Suppressor macrophage treated with lipopolysaccharide for 1 hour (primary cell): ENCODE data around the gene PDE4C.
"Not testable (repeated sequence)": the region's sequence is repeated elsewhere in the genome, so short reads cannot be mapped to it uniquely, and the experiment has no call there.

Experiments
- DNase-seq, 3 donors: peaks; one replicate each; pipeline ENCODE4 v3.0.0-alpha.2; 2020 to 2022

The PDE4C gene

GRCh38 chr19:18221815-18222725 lies 4.2 kb downstream of the PDE4C start:
- no peak for DNase-seq

- no peak for DNase-seq
These were observed 5.5 kb downstream of the PDE4C start for GRCh38 chr19:18220632-18221275.

DNA sequence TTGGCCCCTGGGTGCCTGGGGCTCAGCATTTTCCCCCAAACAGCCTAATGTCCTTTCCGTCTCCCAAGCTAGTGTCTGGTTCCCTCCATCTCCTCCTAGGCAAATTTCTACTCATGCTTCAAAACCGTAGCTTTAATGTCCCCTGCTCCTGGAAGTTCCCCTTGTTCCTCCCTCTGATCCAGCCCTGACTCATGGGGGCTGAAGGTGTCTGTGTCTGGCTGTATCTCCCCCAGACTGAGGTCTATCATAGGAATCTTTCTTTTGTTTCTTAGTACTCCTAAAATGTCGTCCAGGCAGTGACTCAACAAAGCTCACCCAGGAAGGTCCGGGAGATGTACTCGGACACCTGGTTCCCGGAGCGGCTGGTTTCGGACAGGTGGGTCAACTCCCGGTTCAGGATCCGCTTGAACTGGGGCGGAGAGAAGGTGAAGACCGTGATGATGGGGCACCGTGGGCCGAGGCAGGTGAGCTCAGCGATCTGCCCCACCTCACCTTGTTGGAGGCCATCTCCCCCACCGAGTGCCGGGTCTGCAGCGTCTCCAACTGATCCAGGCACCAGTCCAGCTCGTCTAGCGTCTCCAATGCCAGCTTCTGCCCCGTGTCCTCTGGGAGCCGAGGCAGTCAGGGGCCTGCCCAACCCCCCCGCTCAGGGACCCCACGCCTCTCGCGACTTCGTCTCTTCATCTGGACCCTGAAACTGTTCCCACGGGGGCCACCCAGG lies 6.2 kb downstream of the PDE4C start:
- peak; percentile 61 to 68 (median 62) for DNase-seq

GRCh38 chr19:18218600-18218999 lies 7.6 kb downstream of the PDE4C start:
- DNase-seq, result no peak

DNA sequence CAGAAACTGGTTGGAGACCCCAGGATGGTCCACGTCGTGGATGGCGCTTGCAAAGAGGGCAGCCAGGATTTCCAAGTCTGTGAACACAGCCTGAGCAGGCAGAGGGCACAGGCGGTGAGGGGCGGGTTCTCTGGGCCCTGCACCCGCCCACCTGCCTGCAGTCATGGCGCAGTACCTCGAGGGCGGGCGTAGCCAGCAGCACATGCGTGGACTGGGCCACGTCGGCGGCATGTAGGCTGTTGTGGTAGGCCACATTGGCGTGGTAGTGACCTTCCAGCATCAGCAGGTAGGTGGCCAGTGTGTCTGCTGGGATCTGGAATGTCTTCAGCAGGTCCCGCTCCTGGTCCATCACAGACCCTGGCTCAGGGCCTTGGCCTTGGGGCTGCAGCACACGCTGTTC lies 8.1 kb downstream of the PDE4C start:
- no peak for DNase-seq

DNA sequence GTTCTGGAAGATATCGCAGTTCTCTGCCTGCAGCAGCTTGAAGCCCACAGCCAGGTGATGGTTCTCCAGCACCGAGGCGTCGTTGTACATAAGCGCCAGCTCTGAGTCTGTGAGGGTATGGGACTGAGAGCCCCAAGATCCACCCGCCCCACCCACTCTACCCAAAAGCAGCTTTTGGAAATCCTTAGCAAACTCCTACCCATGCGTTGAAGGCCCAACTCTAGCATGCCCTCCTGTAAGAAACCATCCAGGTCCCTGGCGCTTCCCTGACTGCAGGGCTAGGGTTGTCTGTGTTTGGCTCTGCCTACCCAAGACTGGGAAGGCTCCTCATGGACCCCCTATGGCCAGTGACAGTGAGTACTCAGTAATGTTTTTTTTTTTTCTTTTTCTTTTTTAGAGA lies 9.4 kb downstream of the PDE4C start:
- no peak for DNase-seq

GRCh38 chr19:18214779-18215433 lies 11.3 kb downstream of the PDE4C start:
- DNase-seq, result peak; percentile 56 to 66 (median 61)

GRCh38 chr19:18211683-18212082 lies 14.6 kb downstream of the PDE4C start:
- DNase-seq, result no peak

GRCh38 chr19:18209912-18210311 lies 16.3 kb downstream of the PDE4C start:
- DNase-seq, result not testable (repeated sequence)

DNA sequence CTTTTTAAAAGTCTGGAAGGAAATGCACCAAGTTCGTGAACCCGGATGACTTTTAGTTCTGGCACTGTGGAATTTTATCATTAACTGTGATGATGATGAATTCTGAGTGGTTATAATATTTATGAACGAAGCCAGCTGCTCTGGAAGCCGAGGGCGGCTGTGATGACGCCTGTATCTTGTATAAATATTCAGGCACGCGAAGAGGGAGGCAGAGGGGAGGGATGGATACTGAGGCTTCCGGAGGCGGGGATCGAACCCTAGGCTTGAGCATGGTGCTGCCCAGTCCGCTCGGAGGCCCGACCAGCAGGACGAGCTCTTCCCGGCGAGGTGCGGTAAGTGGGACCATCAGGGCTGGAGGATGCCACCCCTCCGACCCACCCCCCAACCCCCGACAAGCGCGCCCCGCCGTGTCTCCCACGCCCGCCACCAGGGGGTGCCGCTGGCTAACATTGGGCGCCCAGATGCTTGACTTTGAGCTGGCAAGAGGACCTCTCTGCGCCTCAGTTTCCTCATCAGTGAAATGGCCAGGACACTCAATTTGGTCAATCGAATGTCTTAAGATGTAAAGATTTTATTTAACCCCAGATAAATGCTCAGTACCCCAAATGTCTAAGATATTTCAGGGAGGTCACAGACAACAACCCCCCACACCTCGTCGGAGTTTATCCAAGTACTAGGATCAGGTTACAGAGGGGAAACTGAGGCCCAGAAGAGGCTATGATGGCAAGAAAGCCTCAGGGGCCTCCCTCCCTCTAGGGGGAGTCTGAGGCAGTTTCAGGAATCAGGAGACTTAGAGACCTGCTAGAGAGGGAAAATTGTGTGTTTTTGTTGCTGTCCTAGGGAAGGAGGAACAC lies 17.9 kb downstream of the PDE4C start:
- peak; percentile 43 to 76 (median 61) for DNase-seq

DNA sequence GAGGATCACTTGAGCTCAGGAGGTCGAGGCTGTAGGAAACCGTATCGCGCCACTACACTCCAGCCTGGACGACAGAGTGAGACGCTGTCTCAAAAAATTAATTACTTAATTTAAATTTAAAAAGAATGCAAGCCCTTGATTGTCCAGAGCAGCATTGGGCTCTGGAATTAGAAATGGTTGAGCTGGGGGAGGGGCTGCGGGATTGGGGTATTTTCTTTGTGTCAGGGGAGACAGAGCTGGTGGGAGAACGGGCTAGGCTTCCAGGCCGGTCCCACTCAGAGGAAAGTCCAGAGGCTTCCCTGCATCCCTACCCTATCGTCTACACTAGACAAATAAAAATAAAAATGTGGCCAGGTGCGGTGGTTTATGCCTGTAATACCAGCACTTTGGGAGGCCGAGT lies 20.2 kb downstream of the PDE4C start:
- DNase-seq, result no peak

GRCh38 chr19:18205200-18205892 lies 20.9 kb downstream of the PDE4C start:
- DNase-seq, result peak; percentile 54 to 77 (median 65)

GRCh38 chr19:18204394-18205199 lies 21.6 kb downstream of the PDE4C start:
- peak in 1 of 3 donors; percentile 26 for DNase-seq

DNA sequence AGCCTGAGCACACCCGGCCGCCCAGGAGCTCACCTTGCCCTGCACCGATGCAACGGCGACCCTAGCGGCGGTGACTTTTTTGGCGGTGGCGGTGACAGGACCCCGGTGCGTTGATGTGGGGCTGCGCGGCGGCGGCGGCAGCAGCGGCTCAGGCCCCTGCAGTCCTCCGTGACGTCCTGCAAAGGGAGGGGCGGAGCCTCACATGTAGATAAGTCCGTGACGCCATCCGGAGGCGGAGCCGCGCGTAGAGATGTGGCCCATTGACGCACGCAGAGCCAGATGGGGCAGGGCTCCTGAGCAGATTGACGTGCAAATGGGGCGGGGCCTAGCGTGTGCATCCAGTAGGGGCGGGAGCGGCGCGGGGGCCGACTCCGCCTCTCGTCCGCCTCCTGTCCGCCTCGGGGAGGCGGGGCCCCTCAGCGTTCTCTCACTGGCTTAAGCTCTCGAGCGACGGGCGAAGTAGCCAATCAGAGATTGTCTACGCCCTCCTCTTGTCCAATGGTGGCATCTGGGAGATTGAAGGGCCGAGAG lies 22.3 kb downstream of the PDE4C start, which contains the start of gene RAB3A:
TSS of gene RAB3A (minus strand) at position 180 of the 531 bp plus-strand sequence. CDS start 1,302 bp downstream, outside the sequence.
- DNase-seq, result peak; percentile 100

DNA sequence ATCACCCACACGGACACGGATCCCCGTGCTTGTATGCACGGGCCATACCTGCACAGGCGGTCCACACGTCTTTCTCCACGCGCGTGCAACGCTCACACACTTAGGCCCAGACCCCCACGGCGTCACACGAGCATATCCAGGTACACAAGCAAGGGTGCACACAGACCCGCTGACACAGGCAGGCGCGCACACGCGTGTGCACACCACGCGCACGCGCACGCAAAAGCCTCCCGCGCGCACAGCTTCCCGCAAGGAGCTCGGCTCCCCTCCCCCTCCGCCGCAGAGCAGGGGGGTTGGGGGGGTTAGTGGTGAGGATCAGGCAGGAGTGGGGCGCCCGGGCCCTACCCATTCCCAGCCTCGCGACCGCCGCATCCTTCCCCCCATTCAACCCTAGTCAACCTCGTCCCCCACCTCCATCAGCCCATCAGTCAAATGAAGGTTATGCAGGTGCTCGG lies 22.8 kb downstream of the PDE4C start:
- peak in 1 of 3 donors; percentile 36 for DNase-seq

- DNase-seq, result peak in 1 of 3 donors; percentile 37
These were observed 23.3 kb downstream of the PDE4C start for GRCh38 chr19:18202778-18203407.

GRCh38 chr19:18202397-18202777 lies 23.9 kb downstream of the PDE4C start:
- peak in 1 of 3 donors; percentile 26 for DNase-seq

- no peak for DNase-seq
These were observed 27.9 kb downstream of the PDE4C start for GRCh38 chr19:18198374-18198773.

- DNase-seq, result no peak
These were observed 28.3 kb downstream of the PDE4C start for GRCh38 chr19:18197941-18198340.
